ENCODE data around the gene WFDC13.

DNA sequence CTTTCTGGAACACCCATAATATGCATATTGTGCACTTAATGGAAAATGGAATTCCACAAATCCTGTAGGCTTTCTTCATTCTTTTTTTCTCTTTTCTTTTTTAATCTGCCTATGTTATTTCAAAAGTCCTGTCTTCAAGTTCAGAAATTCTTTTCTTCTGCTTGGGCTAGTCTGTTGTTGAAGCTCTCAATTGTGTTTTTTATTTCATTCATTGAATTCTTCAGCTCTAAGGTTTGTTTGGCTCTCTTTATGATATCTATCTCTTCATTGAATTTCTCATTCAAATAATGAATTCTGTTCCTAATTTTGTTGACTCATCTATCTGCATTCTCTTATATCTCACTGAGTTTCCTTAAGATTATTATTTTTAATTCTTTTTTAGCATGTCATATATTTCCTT is 30.4 kb downstream of the WFDC13 start:
- TF ChIP-seq, protein P1, sequence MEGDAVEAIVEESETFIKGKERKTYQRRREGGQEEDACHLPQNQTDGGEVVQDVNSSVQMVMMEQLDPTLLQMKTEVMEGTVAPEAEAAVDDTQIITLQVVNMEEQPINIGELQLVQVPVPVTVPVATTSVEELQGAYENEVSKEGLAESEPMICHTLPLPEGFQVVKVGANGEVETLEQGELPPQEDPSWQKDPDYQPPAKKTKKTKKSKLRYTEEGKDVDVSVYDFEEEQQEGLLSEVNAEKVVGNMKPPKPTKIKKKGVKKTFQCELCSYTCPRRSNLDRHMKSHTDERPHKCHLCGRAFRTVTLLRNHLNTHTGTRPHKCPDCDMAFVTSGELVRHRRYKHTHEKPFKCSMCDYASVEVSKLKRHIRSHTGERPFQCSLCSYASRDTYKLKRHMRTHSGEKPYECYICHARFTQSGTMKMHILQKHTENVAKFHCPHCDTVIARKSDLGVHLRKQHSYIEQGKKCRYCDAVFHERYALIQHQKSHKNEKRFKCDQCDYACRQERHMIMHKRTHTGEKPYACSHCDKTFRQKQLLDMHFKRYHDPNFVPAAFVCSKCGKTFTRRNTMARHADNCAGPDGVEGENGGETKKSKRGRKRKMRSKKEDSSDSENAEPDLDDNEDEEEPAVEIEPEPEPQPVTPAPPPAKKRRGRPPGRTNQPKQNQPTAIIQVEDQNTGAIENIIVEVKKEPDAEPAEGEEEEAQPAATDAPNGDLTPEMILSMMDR (IDR thresholded peaks at IDR 0.05) = no peak
- TF ChIP-seq NFYB (CRISPR knock-in tag; conservative IDR thresholded peaks at IDR 0.05; ENCODE audit: low read depth) = no peak
- no peak for TF ChIP-seq ZBTB21 (CRISPR knock-in tag; IDR thresholded peaks at IDR 0.05; ENCODE audit: borderline replicate concordance)
- TF ChIP-seq SP1 (CRISPR knock-in tag; conservative IDR thresholded peaks at IDR 0.05) = no peak
- no peak for TF ChIP-seq TP53 (CRISPR knock-in tag; IDR thresholded peaks at IDR 0.05)
- TF ChIP-seq JUN (CRISPR knock-in tag; IDR thresholded peaks at IDR 0.05) = no peak
- no peak for TF ChIP-seq NFE2L1 (CRISPR knock-in tag; IDR thresholded peaks at IDR 0.05)
- TF ChIP-seq CREB1 (CRISPR knock-in tag; IDR thresholded peaks at IDR 0.05) = no peak

All from WTC11 (cell line).